ENCODE data around the gene C6orf15.
"Not testable (repeated sequence)": the region's sequence is repeated elsewhere in the genome, so short reads cannot be mapped to it uniquely, and the experiment has no call there.

C6orf15 gene

DNA sequence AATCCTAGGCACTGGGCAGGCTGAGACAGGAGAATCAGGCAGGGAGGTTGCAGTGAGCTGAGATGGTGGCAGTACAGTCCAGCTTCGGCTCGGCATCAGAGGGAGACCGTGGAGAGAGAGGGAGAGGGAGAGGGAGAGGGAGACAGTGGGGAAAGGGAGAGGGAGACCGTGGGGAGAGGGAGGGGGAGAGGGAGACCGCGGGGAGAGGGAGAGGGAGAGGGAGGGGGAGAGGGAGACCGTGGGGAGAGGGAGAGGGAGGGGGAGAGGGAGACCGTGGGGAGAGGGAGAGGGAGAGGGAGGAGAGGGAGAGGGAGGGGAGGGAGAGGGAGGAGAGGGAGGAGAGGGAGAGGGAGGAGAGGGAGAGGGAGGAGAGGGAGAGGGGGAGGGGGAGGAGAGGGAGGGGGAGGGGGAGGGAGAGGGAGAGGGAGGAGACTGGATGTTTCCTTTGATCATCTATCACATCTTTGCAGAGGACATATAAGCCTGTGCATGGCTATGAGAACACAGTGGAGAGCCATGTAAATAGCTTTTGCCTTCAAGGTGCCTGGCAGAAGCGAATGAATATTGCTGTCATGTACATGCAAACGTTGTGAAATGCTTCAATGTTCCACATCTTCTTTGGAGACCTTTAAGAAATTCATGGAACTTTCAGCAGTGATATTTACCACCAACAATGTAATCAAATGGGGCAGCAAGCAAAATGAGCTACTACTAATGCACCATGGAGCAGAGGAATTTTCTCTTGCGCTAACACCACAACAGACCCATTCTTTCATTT is 44.3 kb downstream of the C6orf15 start:
- not testable (repeated sequence) for DNase-seq (ENCODE audit: low read depth in 2 of 2)

- not testable (repeated sequence) for DNase-seq (ENCODE audit: low read depth in 2 of 2)
Measured at GRCh38 chr6:31067028-31067427, 45.3 kb downstream of the C6orf15 start.

GRCh38 chr6:31065556-31065955 is 46.8 kb downstream of the C6orf15 start:
- no peak for DNase-seq (ENCODE audit: low read depth in 2 of 2)

DNA sequence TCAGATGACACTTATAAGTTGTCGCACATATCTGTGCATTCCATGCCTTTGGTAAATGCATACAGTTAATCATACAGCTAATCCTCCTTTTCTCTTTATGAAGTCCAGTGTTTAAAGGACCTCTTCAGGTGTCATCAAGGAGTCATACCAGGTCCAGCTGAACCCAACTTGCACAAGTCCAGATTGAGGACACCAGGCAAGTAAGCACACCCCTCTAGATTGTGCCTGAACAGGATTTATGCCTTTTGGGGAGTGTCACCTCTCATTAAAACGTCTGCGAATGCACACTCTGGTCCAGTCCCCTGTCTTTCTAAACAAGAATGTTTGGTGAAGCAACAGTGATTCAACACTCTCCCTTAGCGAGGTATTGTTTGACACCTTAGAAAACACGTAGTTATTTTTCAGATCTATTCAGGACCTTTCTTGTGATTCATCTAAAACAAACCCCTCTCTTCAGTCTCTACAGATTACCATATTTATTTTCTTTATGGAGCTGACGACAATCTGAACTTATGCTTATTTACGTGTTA is 48.4 kb downstream of the C6orf15 start:
- no peak for DNase-seq (ENCODE audit: low read depth in 2 of 2)

Measured in stimulated activated CD4-positive, alpha-beta T cell treated with anti-CD3 and anti-CD28 coated beads, Interleukin-4, amount 100 ng/mL, for 48 hours (primary cell).